ENCODE results near the gene NEUROG1. TPM values are rescaled to one million over a fixed set of nuclear protein-coding genes. Genes with fewer than 3 reads are reported as not detected.

Gene NEUROG1
- total RNA-seq, 1 experiment from 2014 or later, result not detected

GRCh38 chr5:135486131-135487036, 49.4 kb downstream of the NEUROG1 start:
- H3K27me3 ChIP-seq (replicated peaks; ENCODE audit: insufficient read depth, low read depth, low read length, poor library complexity), result peaks cover 55% of the 10 kb centered on the region
- POLR2A ChIA-PET (ENCODE audit: low non-redundant PET), result no interaction called here
- CTCF ChIA-PET, result interaction anchor here (1.1 kb wide), 1 partner anchor 65 kb away, joined by 3 read pairs; no protein-coding TSS in a partner anchor
- no peak for DNase-seq (ENCODE audit: low spot score)
- H3K4me1 ChIP-seq (ENCODE audit: insufficient read depth, low read length, poor library complexity, severe bottlenecking), result peaks cover 11% of the 10 kb centered on the region
- no TSS peak for BruUV-seq (replicated peaks)
- no peak overlapping the region for H3K4me3 ChIP-seq (ENCODE audit: low read depth, low read length, poor library complexity, severe bottlenecking)
- TF ChIP-seq EZH2 (IDR thresholded peaks at IDR 0.05; ENCODE audit: borderline replicate concordance, low read depth, low read length, poor library complexity, severe bottlenecking), result no peak
- TF ChIP-seq CTCF (conservative IDR thresholded peaks at IDR 0.05; ENCODE audit: low read depth, low read length), result no peak
- no peaks in the 10 kb centered on the region for H3K9me3 ChIP-seq (ENCODE audit: low read depth, low read length, poor library complexity, severe bottlenecking)
- H3K36me3 ChIP-seq (ENCODE audit: insufficient read depth, low read length, poor library complexity, severe bottlenecking), result no peaks in the 10 kb centered on the region
- H3K27ac ChIP-seq (ENCODE audit: low read depth, low read length, poor library complexity, severe bottlenecking), result no peak overlapping the region
- intact Hi-C loops (cut with micrococcal nuclease; ENCODE audit: unreplicated experiment), result no loop called here

GRCh38 chr5:135484674-135485086, 51.1 kb downstream of the NEUROG1 start:
- ChIA-PET CTCF (no interaction called here), POLR2A (ENCODE audit: low non-redundant PET) (no interaction called here)
- H3K4me3 ChIP-seq (ENCODE audit: low read depth, low read length, poor library complexity, severe bottlenecking), result no peak overlapping the region
- no peak overlapping the region for H3K27ac ChIP-seq (ENCODE audit: low read depth, low read length, poor library complexity, severe bottlenecking)
- no peak for DNase-seq (ENCODE audit: low spot score)
- TF ChIP-seq CTCF (conservative IDR thresholded peaks at IDR 0.05; ENCODE audit: low read depth, low read length), result no peak
- H3K4me1 ChIP-seq (ENCODE audit: insufficient read depth, low read length, poor library complexity, severe bottlenecking), result peaks cover 11% of the 10 kb centered on the region
- no TSS peak for BruUV-seq (replicated peaks)
- peaks cover 40% of the 10 kb centered on the region for H3K27me3 ChIP-seq (replicated peaks; ENCODE audit: insufficient read depth, low read depth, low read length, poor library complexity)
- H3K36me3 ChIP-seq (ENCODE audit: insufficient read depth, low read length, poor library complexity, severe bottlenecking), result no peaks in the 10 kb centered on the region
- intact Hi-C loops (cut with micrococcal nuclease; ENCODE audit: unreplicated experiment), result no loop called here
- no peaks in the 10 kb centered on the region for H3K9me3 ChIP-seq (ENCODE audit: low read depth, low read length, poor library complexity, severe bottlenecking)

Other genes starting within 250 kb of the NEUROG1 start
- 259 and 264 TPM in 2 replicates for gene MACROH2A1, start 136.7 kb downstream of the NEUROG1 start, total RNA-seq (2021)
- gene DCANP1, start 88.6 kb downstream of the NEUROG1 start, total RNA-seq (2021), result not detected in 2 replicates
- gene TIFAB, start 83.6 kb downstream of the NEUROG1 start, total RNA-seq (2021), result not detected in 2 replicates
- gene CXCL14, start 43.0 kb upstream of the NEUROG1 start, total RNA-seq (2021), result 0.17 TPM in 1 of 2 replicates, not detected in the other